Kidney capillary endothelial cell (primary cell): ENCODE data around the gene TIGAR.

Experiments
- DNase-seq: peaks from one replicate; pipeline ENCODE4 v3.0.0-alpha.2; 2018; ENCODE audit warnings: low spot score

Gene TIGAR

GRCh38 chr12:4320853-4321701, at the start of gene TIGAR:
TIGAR (plus strand) TSS chr12:4321213; CDS start chr12:4321272, 59 bp downstream.
- peak; percentile 90 for DNase-seq

GRCh38 chr12:4271717-4272423, 49.1 kb upstream of the TIGAR start:
- DNase-seq, result no peak

GRCh38 chr12:4272424-4273272, 48.4 kb upstream of the TIGAR start:
- DNase-seq, result no peak

- no peak for DNase-seq
These were observed 47.8 kb upstream of the TIGAR start for GRCh38 chr12:4273273-4273651.

- no peak for DNase-seq
These were observed 47.2 kb upstream of the TIGAR start, which contains the start of gene CCND2 for GRCh38 chr12:4273652-4274395. CCND2 (plus strand) TSS chr12:4273762; CDS start chr12:4274041, 279 bp downstream.

GRCh38 chr12:4274396-4275015, 46.5 kb upstream of the TIGAR start:
- DNase-seq, result no peak

GRCh38 chr12:4275016-4275869, 45.8 kb upstream of the TIGAR start:
- DNase-seq, result no peak

- DNase-seq, result no peak
These were observed 45.1 kb upstream of the TIGAR start for GRCh38 chr12:4275870-4276301.

GRCh38 chr12:4276524-4277204, 44.3 kb upstream of the TIGAR start:
- peak; percentile 87 for DNase-seq

GRCh38 chr12:4277205-4277543, 43.8 kb upstream of the TIGAR start:
- DNase-seq, result no peak

GRCh38 chr12:4277857-4278256, 43.2 kb upstream of the TIGAR start:
- no peak for DNase-seq

- DNase-seq, result no peak
These were observed 42.5 kb upstream of the TIGAR start for GRCh38 chr12:4278329-4279197.

- DNase-seq, result no peak
These were observed 41.8 kb upstream of the TIGAR start for GRCh38 chr12:4279198-4279690.

GRCh38 chr12:4280351-4281163, 40.5 kb upstream of the TIGAR start:
- no peak for DNase-seq

GRCh38 chr12:4281173-4281654, 39.8 kb upstream of the TIGAR start:
- DNase-seq, result no peak

- DNase-seq, result no peak
These were observed 38.7 kb upstream of the TIGAR start for GRCh38 chr12:4282103-4282891.
